Measurements from ENCODE around the gene OBSL1.

DNA sequence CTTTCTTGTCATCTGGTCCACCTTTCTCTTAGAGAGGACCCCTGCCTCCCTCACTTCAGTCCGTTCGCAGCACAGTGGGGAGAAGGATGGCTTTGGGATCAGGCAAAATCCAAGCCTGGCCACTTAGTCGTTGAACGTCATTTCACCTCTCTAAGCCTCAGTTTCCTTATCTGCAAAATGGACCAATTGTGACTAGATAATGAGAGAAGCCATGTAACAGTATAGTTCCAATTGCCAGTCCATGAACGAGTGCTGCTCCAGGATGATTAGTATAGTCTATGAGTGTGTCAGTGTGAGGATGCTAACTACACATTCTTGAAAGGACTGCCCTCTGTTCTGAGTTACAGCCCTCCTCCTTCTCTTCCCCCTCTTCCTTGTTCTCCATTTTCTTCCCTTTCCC lies 1.8 kb upstream of the OBSL1 start:
- TF ChIP-seq, protein P1, sequence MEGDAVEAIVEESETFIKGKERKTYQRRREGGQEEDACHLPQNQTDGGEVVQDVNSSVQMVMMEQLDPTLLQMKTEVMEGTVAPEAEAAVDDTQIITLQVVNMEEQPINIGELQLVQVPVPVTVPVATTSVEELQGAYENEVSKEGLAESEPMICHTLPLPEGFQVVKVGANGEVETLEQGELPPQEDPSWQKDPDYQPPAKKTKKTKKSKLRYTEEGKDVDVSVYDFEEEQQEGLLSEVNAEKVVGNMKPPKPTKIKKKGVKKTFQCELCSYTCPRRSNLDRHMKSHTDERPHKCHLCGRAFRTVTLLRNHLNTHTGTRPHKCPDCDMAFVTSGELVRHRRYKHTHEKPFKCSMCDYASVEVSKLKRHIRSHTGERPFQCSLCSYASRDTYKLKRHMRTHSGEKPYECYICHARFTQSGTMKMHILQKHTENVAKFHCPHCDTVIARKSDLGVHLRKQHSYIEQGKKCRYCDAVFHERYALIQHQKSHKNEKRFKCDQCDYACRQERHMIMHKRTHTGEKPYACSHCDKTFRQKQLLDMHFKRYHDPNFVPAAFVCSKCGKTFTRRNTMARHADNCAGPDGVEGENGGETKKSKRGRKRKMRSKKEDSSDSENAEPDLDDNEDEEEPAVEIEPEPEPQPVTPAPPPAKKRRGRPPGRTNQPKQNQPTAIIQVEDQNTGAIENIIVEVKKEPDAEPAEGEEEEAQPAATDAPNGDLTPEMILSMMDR (IDR thresholded peaks at IDR 0.05), result no peak
- TF ChIP-seq POLR2A (IDR thresholded peaks at IDR 0.05), result no peak

Measured in upper lobe of left lung (tissue), 4 donors.